Activated CD4-positive, alpha-beta T cell treated with anti-CD3 and anti-CD28 coated beads for 36 hours (primary cell): ENCODE results near the gene ACTN4. TPM values are rescaled to one million over a fixed set of nuclear protein-coding genes. Genes with fewer than 3 reads are reported as not detected.
"Not testable (repeated sequence)": the region's sequence is repeated elsewhere in the genome, so short reads cannot be mapped to it uniquely, and the experiment has no call there.

Source experiments
- ATAC-seq: fragments of 200-7000 bp; cut with Tn5 transposase; one replicate; pipeline ENCODE4 v1.10.0; 2021; ENCODE audit warnings: mild to moderate bottlenecking, moderate library complexity
- CTCF ChIA-PET: fragments of 350-600 bp; sonication (Branson Sonifier 250); formaldehyde crosslinking; loops from one replicate; lab custom pipeline; 2021; ENCODE audit warnings: antibody characterized with exemption; lab: Charles Lee
- POLR2A ChIA-PET: fragments of 350-600 bp; sonication (Branson Sonifier 250); formaldehyde crosslinking; loops from one replicate; lab custom pipeline; 2021; ENCODE audit warnings: antibody characterized with exemption, inconsistent platforms; lab: Charles Lee
- DNase-seq: peaks from one replicate; pipeline ENCODE4 v3.0.0-alpha.2; 2020
- H3K27ac Mint-ChIP-seq: one replicate; pipeline ENCODE4 v1.8.0; 2021; ENCODE audit warnings: mixed read lengths
- H3K27me3 Mint-ChIP-seq: one replicate; pipeline ENCODE4 v1.8.0; 2021; ENCODE audit warnings: mixed read lengths
- H3K36me3 Mint-ChIP-seq: one replicate; pipeline ENCODE4 v1.8.0; 2021; ENCODE audit warnings: low read depth, mixed read lengths
- H3K4me1 Mint-ChIP-seq: one replicate; pipeline ENCODE4 v1.8.0; 2021; ENCODE audit warnings: mixed read lengths
- H3K4me3 Mint-ChIP-seq: one replicate; pipeline ENCODE4 v1.8.0; 2021; ENCODE audit warnings: mild to moderate bottlenecking, moderate library complexity, mixed read lengths
- H3K9me3 Mint-ChIP-seq: one replicate; pipeline ENCODE4 v1.8.0; 2021; ENCODE audit warnings: low read depth, mixed read lengths
- intact Hi-C, 2 experiments: fragments of 100-400 bp; cut with DNase I in 1 of 2; cut with micrococcal nuclease in 1 of 2; formaldehyde crosslinking; loops; one replicate each; pipeline versions ENCODE4 v1.14.2 to v1.15.1; 2022 to 2024; cut with DNase I, micrococcal nuclease
- total RNA-seq, 2 experiments: library from RNA; stranded (reverse); gene quantifications; one replicate each; pipeline ENCODE4 v1.2.3, GENCODE V29; 2021

Gene ACTN4
- total RNA-seq, 2 experiments from 2014 or later, result 181 to 182 TPM

GRCh38 chr19:38743394-38744297 lies 96.2 kb downstream of the ACTN4 start:
- POLR2A ChIA-PET, result no interaction called here
- intact Hi-C loops, result no loop called here
- ATAC-seq, result no peak

GRCh38 chr19:38744298-38744681 lies 96.8 kb downstream of the ACTN4 start, which contains the start of gene CAPN12:
CAPN12 (minus strand) TSS chr19:38744474; CDS start chr19:38744165, 309 bp downstream.
- CTCF ChIA-PET, result interaction anchor here (0.6 kb wide), 2 partner anchors 157 to 420 kb away, joined by 3 read pairs; no protein-coding TSS in a partner anchor
- Mint-ChIP-seq H3K4me1 (peaks cover 4% of the 10 kb centered on the region), H3K27ac (no peak within 1 kb of the TSS), H3K27me3 (no peaks in the 10 kb centered on the region), H3K9me3 (no peaks in the 10 kb centered on the region), H3K36me3 (no peaks in the 10 kb centered on the region), H3K4me3 (no peak within 1 kb of the TSS)
- no peak for ATAC-seq
- intact Hi-C loops, result no loop called here
- POLR2A ChIA-PET, result no interaction called here
- DNase-seq, result no peak

More at GRCh38 chr19:38743394-38744297, 96.2 kb downstream of the ACTN4 start:
- no peaks in the 10 kb centered on the region for H3K9me3 Mint-ChIP-seq
- H3K4me3 Mint-ChIP-seq, result no peak overlapping the region
- no peak overlapping the region for H3K27ac Mint-ChIP-seq
- no peaks in the 10 kb centered on the region for H3K27me3 Mint-ChIP-seq
- H3K4me1 Mint-ChIP-seq, result peaks cover 6% of the 10 kb centered on the region
- no peaks in the 10 kb centered on the region for H3K36me3 Mint-ChIP-seq
- no peak for DNase-seq
- CTCF ChIA-PET, result interaction anchor here (0.6 kb wide), 2 partner anchors 156 to 419 kb away, joined by 3 read pairs; no protein-coding TSS in a partner anchor

DNA sequence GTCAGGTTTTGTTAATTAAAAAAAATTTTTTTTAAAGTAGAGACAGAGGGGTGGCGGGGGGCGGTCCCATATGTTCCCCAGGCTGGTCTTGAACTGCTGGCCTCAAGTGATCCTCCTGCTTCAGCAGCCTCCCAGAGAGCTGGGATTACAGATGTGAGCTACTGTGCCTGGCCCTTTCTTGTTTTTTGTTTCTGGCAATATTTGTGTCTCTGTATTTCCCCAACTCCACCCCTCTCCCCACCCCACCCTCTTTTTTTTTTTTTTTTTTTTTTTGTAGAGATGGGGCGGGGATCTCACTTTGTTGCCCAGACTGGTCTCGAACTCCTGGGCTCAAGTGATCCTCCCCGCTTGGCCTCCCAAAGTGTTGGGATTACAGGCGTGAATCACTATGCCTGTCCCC lies 97.4 kb downstream of the ACTN4 start:
- Mint-ChIP-seq H3K4me1 (peaks cover under 1% of the 10 kb centered on the region), H3K27ac (no peak overlapping the region), H3K9me3 (no peaks in the 10 kb centered on the region), H3K36me3 (no peaks in the 10 kb centered on the region), H3K4me3 (no peak overlapping the region), H3K27me3 (no peaks in the 10 kb centered on the region)
- intact Hi-C loops, result no loop called here
- ATAC-seq (no peak), DNase-seq (no peak)
- ChIA-PET CTCF (no interaction called here), POLR2A (no interaction called here)

DNA sequence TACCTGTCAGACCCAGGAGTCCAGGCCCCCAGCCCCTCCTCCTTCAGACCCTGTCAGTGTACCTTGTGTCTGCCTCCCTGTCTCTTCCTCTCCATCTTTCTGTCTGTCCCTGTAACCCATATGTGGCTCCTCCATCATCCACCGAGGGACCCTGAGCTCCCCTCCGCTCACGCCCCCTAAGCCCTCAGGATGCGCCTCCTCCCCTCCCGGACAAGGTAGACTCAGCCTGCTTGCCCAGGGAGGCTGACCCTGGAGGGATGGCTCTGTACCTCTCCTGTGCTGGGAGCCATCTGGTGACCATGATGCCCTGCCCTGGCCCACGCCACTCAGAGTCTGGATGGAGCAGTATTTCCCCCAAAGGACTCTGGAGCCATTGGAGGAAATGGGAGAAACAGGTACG lies 97.9 kb downstream of the ACTN4 start:
- ATAC-seq (no peak), DNase-seq (no peak)
- no peaks in the 10 kb centered on the region for H3K27me3 Mint-ChIP-seq
- no peak overlapping the region for H3K4me3 Mint-ChIP-seq
- H3K27ac Mint-ChIP-seq, result no peak overlapping the region
- no peaks in the 10 kb centered on the region for H3K4me1 Mint-ChIP-seq
- no peaks in the 10 kb centered on the region for H3K36me3 Mint-ChIP-seq
- H3K9me3 Mint-ChIP-seq, result no peaks in the 10 kb centered on the region
- ChIA-PET POLR2A (no interaction called here), CTCF (no interaction called here)
- intact Hi-C loops, result no loop called here

DNA sequence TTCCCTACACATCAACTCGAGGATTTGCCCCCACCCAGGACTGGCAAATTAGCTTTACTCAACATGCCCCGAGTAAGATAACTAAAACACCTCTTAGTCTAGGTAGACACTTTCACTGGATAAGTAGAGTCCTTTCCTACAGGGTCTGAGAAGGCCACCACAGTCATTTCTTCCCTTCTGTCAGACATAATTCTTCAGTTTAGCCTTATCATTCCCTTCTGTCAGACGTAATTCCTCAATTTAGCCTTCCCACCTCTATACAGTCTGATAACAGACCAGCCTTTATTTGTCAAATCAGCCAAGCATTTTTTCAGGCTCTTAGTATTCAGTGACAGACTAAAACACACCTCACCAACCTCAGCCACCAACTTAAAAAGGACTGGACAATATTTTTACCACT lies 106.3 kb downstream of the ACTN4 start:
- DNase-seq, H3K36me3 Mint-ChIP-seq, H3K9me3 Mint-ChIP-seq, H3K4me3 Mint-ChIP-seq, ATAC-seq, CTCF ChIA-PET, H3K4me1 Mint-ChIP-seq, POLR2A ChIA-PET, intact Hi-C loops, H3K27me3 Mint-ChIP-seq, H3K27ac Mint-ChIP-seq: not testable (repeated sequence)

DNA sequence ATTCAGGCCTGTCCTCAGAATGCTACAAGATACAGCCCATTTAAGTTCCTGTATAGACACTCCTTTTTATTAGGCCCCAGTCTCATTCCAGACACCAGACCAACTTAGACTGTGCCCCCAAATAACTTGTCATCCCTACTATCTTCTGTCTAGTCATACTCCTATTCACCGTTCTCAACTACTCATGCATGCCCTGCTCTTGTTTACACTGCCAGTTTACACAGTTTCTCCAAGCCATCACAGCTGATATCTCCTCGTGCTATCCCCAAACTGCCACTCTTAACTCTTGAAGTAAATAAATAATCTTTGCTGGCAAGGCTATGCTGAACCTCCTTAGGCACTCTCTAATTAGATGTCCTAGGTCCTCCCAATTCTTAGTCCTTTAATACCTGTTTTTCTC lies 106.7 kb downstream of the ACTN4 start:
- POLR2A ChIA-PET, H3K9me3 Mint-ChIP-seq, H3K27me3 Mint-ChIP-seq, H3K36me3 Mint-ChIP-seq, DNase-seq, ATAC-seq, CTCF ChIA-PET, H3K4me1 Mint-ChIP-seq, H3K27ac Mint-ChIP-seq, intact Hi-C loops, H3K4me3 Mint-ChIP-seq: not testable (repeated sequence)

GRCh38 chr19:38759590-38760003 lies 112.1 kb downstream of the ACTN4 start:
- H3K4me3 Mint-ChIP-seq, result no peak overlapping the region
- H3K27ac Mint-ChIP-seq, result no peak overlapping the region
- intact Hi-C loops, result loop anchor here in 1 of 2 experiments (5.0 kb wide), 1 partner anchor 38 kb away; no protein-coding TSS in a partner anchor
- DNase-seq, result no peak
- no peaks in the 10 kb centered on the region for H3K36me3 Mint-ChIP-seq
- peaks cover 3% of the 10 kb centered on the region for H3K4me1 Mint-ChIP-seq
- H3K27me3 Mint-ChIP-seq, result no peaks in the 10 kb centered on the region
- POLR2A ChIA-PET, result no interaction called here
- no peaks in the 10 kb centered on the region for H3K9me3 Mint-ChIP-seq
- ATAC-seq, result no peak
- CTCF ChIA-PET, result interaction anchor here (0.6 to 1.3 kb wide), 3 partner anchors 8 to 72 kb away, joined by 3 read pairs; no protein-coding TSS in a partner anchor

GRCh38 chr19:38760805-38761517 lies 113.5 kb downstream of the ACTN4 start:
- not testable (repeated sequence) for H3K36me3 Mint-ChIP-seq, H3K4me1 Mint-ChIP-seq, ATAC-seq, H3K9me3 Mint-ChIP-seq, H3K27me3 Mint-ChIP-seq, H3K27ac Mint-ChIP-seq, H3K4me3 Mint-ChIP-seq, DNase-seq
- intact Hi-C loops, result loop anchor here in 1 of 2 experiments (5.0 kb wide), 1 partner anchor 36 kb away; no protein-coding TSS in a partner anchor
- CTCF ChIA-PET, result interaction anchor here (0.5 to 1.3 kb wide), 7 partner anchors 8 to 167 kb away, joined by 3 to 5 read pairs (median 3); no protein-coding TSS in a partner anchor
- POLR2A ChIA-PET, result interaction anchor here (0.7 kb wide), 1 partner anchor 1846 kb away, joined by 3 read pairs; no protein-coding TSS in a partner anchor

DNA sequence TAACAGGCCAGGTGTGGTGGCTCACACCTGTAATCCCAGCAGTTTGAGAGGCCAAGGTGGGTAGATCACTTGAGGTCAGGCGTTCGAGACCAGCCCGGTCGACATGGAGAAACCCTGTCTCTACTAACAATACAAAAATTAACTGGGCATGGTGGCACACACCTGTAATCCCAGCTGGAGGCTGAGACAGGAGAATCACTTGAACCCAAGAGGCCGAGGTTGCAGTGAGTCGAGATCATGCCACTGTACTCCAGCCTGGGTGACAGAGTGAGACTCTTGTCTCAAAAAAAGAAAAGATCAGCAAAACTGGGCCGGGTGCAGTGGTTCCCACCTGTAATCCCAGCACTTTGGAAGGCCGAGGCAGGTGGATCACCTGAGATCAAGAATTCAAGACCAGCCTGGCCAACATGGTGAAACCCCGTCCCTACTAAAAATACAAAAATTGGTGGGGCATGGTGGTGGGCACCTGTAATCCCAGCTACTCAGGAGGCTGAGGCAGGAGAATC lies 114.5 kb downstream of the ACTN4 start:
- ATAC-seq, DNase-seq, H3K4me3 Mint-ChIP-seq, H3K9me3 Mint-ChIP-seq, POLR2A ChIA-PET, H3K27ac Mint-ChIP-seq, H3K36me3 Mint-ChIP-seq, H3K27me3 Mint-ChIP-seq, H3K4me1 Mint-ChIP-seq: not testable (repeated sequence)
- intact Hi-C loops, result loop anchor here in 1 of 2 experiments (5.0 kb wide), 1 partner anchor 35 kb away; no protein-coding TSS in a partner anchor
- CTCF ChIA-PET, result interaction anchor here (0.5 to 1.1 kb wide), 5 partner anchors 14 to 1142 kb away, joined by 3 to 5 read pairs (median 3); no protein-coding TSS in a partner anchor

GRCh38 chr19:38763795-38764220 lies 116.4 kb downstream of the ACTN4 start:
- ATAC-seq, result no peak
- Mint-ChIP-seq H3K4me1 (peaks cover 3% of the 10 kb centered on the region), H3K9me3 (no peaks in the 10 kb centered on the region), H3K27ac (no peak overlapping the region), H3K4me3 (no peak overlapping the region), H3K36me3 (no peaks in the 10 kb centered on the region), H3K27me3 (no peaks in the 10 kb centered on the region)
- ChIA-PET POLR2A (no interaction called here), CTCF (no interaction called here)
- DNase-seq, result no peak
- intact Hi-C loops, result loop anchor here in 1 of 2 experiments (5.0 kb wide), 1 partner anchor 33 kb away; no protein-coding TSS in a partner anchor

DNA sequence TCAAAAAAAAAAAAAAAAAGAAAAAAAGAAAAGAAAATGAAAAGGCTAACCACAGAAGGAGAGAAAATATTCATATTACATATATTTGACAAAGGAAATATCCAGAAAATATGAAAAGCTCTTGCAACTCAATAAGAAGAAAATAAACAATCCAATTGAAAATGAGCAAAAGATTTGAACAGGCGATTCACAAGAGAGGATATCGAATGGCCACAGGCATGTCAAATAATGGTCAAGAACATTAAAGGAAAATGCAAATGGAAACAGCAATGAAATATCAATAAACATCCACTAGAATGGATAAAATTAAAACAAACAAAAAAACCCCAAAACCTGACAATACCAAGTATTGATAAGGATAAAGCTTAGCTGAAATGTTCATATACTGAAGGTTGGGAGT lies 117.8 kb downstream of the ACTN4 start:
- no peaks in the 10 kb centered on the region for H3K27me3 Mint-ChIP-seq
- CTCF ChIA-PET, result interaction anchor here (0.6 kb wide), 1 partner anchor 162 kb away, joined by 5 read pairs; no protein-coding TSS in a partner anchor
- no peak overlapping the region for H3K27ac Mint-ChIP-seq
- intact Hi-C loops, result loop anchor here in 1 of 2 experiments (5.0 kb wide), 1 partner anchor 107 kb away; no protein-coding TSS in a partner anchor
- H3K9me3 Mint-ChIP-seq, result no peaks in the 10 kb centered on the region
- ATAC-seq (no peak), DNase-seq (no peak)
- H3K36me3 Mint-ChIP-seq, result no peaks in the 10 kb centered on the region
- peaks cover 9% of the 10 kb centered on the region for H3K4me1 Mint-ChIP-seq
- no peak overlapping the region for H3K4me3 Mint-ChIP-seq
- POLR2A ChIA-PET, result no interaction called here
